Measurements from ENCODE around the gene PLXNA3.

PLXNA3 gene

DNA sequence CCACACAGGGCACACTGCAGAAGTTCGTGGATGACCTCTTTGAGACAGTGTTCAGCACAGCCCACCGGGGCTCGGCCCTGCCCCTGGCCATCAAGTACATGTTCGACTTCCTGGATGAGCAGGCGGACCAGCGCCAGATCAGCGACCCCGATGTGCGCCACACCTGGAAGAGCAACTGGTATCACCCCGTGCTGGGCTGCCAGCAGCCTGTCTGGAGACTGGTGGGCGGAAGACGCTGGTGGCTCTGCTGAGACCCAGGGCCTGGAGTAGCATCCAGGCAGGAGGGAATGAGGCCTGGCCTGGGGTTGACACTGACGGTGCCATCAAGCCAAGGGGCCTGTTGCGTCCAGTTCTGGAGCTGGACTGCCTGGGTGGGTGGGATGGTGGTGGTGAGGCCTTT, 12.4 kb downstream of the PLXNA3 start:
- Histone ChIP-seq H3K4me3 (ENCODE audit: low read depth in 1 of 2, low read length in 1 of 2) (no peak overlapping the region), H3K4me1 (ENCODE audit: control insufficient read depth in 1 of 2, insufficient read depth in 1 of 2, low read depth in 1 of 2, low read length in 1 of 2) (no peaks in the 10 kb centered on the region), H3K36me3 (no peaks in the 10 kb centered on the region), H3K27me3 (no peaks in the 10 kb centered on the region), H3K27ac (no peak overlapping the region), H3K9me3 (no peaks in the 10 kb centered on the region)
- TF ChIP-seq, protein P1, sequence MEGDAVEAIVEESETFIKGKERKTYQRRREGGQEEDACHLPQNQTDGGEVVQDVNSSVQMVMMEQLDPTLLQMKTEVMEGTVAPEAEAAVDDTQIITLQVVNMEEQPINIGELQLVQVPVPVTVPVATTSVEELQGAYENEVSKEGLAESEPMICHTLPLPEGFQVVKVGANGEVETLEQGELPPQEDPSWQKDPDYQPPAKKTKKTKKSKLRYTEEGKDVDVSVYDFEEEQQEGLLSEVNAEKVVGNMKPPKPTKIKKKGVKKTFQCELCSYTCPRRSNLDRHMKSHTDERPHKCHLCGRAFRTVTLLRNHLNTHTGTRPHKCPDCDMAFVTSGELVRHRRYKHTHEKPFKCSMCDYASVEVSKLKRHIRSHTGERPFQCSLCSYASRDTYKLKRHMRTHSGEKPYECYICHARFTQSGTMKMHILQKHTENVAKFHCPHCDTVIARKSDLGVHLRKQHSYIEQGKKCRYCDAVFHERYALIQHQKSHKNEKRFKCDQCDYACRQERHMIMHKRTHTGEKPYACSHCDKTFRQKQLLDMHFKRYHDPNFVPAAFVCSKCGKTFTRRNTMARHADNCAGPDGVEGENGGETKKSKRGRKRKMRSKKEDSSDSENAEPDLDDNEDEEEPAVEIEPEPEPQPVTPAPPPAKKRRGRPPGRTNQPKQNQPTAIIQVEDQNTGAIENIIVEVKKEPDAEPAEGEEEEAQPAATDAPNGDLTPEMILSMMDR (IDR thresholded peaks at IDR 0.05) = no peak

DNA sequence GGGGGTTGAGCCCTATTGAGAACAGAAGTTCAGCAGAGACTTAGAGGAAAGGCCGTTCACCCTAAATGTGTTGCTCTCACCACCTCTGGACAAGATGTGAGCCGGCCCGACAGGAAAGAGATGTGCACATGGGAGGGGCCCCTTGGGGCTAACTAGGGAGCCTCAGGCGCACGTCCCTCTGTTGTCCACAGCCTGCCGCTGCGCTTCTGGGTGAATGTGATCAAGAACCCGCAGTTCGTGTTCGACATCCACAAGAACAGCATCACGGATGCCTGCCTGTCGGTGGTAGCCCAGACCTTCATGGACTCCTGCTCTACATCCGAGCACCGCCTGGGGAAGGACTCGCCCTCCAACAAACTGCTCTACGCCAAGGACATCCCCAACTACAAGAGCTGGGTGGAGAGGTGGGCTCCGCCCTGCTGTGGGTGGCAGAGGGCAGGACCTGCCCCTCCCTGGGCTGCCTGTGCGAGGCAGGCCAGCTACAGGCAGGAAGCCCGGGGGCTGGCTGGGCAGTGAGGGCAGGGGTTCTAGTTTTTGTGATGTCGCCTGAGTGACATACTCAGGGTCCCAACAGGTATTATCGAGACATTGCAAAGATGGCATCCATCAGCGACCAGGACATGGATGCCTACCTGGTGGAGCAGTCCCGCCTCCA, 13.0 kb downstream of the PLXNA3 start:
- Histone ChIP-seq H3K9me3 (no peaks in the 10 kb centered on the region), H3K27ac (no peak overlapping the region), H3K27me3 (no peaks in the 10 kb centered on the region), H3K4me3 (ENCODE audit: low read depth in 1 of 2, low read length in 1 of 2) (no peak overlapping the region), H3K36me3 (no peaks in the 10 kb centered on the region), H3K4me1 (ENCODE audit: control insufficient read depth in 1 of 2, insufficient read depth in 1 of 2, low read depth in 1 of 2, low read length in 1 of 2) (no peaks in the 10 kb centered on the region)
- TF ChIP-seq, protein P1 (IDR thresholded peaks at IDR 0.05) = no peak

DNA sequence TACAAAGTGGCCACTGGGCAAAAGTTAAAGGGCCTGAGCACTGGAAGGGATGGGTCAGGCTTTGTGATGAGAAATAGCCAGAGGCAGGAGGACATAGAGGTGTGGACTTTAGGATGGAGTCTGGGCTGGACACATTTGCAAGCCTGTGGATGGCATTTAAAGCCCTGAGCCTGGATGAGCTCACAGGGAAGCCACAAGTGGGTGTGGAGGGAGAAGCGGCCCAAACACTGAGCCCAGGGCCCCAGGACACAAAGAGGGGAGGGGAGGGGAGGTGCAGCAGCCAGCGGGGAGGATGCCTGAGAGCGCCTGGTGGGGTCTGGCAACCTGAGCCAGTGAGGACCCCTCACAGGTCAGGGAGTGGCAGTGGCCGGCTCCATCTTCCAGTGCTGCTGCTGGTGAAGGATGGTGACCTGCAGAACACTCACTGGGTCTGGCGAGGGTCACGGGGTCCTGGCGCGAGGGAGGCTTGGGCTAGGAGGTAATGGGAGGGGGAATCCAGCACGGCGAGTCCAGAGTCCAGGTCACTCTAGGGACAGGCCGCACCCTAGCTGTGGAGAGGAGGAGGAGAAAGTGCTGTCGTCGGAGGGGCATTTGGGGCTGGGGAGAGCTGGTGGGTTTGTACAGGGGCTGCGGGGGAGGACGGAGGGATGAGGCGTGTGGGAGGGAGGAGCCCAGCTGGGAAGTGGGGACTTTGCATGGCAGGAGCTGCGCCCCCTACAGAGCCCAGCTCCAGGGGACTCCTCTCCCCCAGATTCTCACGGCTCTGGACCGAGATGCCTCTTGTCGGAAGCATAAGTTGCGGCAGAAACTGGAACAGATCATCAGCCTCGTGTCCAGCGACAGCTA, 14.0 kb downstream of the PLXNA3 start:
- Histone ChIP-seq H3K36me3 (no peaks in the 10 kb centered on the region), H3K27ac (no peak overlapping the region), H3K4me3 (ENCODE audit: low read depth in 1 of 2, low read length in 1 of 2) (no peak overlapping the region), H3K4me1 (ENCODE audit: control insufficient read depth in 1 of 2, insufficient read depth in 1 of 2, low read depth in 1 of 2, low read length in 1 of 2) (no peaks in the 10 kb centered on the region), H3K27me3 (no peaks in the 10 kb centered on the region), H3K9me3 (no peaks in the 10 kb centered on the region)
- TF ChIP-seq, protein P1 (IDR thresholded peaks at IDR 0.05) = no peak

DNA sequence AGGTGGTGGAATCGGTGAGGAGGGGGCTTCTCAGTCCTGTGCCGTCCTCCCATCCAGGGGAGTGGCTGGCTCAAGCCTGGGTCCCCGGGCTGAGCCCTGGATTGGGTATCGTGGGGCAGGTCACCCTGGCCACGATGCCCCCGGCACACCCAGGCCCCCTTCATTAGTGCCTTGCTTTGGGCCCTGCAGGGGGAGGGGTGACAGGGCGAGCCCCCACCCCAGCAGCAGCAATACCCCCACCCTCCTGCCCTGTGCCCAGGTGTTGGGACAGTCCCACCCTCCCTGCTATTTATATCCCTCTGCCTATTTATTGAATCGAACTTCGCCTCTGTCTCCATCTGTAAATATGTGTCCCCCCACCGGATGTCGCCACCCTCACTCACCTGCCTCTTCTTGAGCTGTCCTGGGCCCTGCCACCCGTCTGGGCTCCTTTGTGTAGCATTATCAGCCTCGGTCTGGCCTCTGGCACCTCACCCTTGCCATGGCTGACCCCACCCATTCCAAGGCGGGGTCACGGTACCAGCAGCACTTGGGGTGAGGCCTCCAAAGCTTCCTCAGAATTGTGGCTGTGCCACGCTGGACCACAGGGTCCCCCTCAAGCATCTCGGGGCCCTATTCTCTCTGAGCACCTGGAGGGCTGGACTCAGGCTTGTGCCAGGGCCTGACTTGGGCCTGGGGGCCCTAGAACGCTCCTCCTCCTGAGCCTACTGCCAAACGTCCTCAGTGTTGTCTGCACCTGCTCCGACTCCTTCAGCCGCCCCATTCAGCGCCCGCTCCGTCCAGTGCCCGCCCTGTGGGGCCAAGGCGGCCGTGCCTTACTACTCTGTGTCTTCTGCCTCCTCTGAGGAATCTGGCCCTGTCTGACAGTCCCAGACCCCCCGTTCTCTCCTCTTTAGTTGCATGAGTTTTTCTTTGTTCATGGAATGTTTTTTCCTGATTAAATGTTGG, 14.9 kb downstream of the PLXNA3 start:
- no peak overlapping the region for H3K4me3 ChIP-seq (ENCODE audit: low read depth in 1 of 2, low read length in 1 of 2)
- peaks cover 0 to under 1% of the 10 kb centered on the region in 2 experiments for H3K4me1 ChIP-seq (ENCODE audit: control insufficient read depth in 1 of 2, insufficient read depth in 1 of 2, low read depth in 1 of 2, low read length in 1 of 2)
- H3K36me3 ChIP-seq = no peaks in the 10 kb centered on the region
- no peaks in the 10 kb centered on the region for H3K9me3 ChIP-seq
- TF ChIP-seq, protein P1 (IDR thresholded peaks at IDR 0.05) = no peak
- H3K27ac ChIP-seq = no peak overlapping the region
- H3K27me3 ChIP-seq = no peaks in the 10 kb centered on the region

DNA sequence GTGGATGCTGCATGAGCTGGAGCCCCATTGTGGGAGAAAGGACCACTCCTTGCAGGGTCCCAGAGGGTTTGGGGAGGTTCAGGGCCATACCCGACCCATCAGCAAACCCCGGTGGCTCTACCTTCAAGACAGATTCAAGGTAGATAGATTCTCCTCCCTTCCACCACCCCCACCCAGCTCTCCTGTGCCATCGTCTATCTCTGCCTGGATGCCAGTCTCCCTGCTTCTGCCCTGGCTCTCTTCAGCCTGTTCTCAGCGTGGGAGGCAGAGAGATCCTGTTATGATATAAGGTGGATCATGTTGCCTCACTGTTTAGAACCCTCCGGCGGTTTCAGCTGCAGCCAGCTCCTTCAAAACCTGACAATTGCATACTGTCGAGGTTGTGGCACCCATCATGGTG, 15.6 kb downstream of the PLXNA3 start:
- no peaks in the 10 kb centered on the region for H3K27me3 ChIP-seq
- no peaks in the 10 kb centered on the region for H3K36me3 ChIP-seq
- H3K4me3 ChIP-seq (ENCODE audit: low read depth in 1 of 2, low read length in 1 of 2) = no peak overlapping the region
- TF ChIP-seq, protein P1 (IDR thresholded peaks at IDR 0.05) = no peak
- no peak overlapping the region for H3K27ac ChIP-seq
- H3K4me1 ChIP-seq (ENCODE audit: control insufficient read depth in 1 of 2, insufficient read depth in 1 of 2, low read depth in 1 of 2, low read length in 1 of 2) = peaks cover 0 to 5% of the 10 kb centered on the region in 2 experiments
- no peaks in the 10 kb centered on the region for H3K9me3 ChIP-seq

Data from neutrophil (primary cell).